Stimulated activated CD8-positive, alpha-beta memory T cell treated with anti-CD3 and anti-CD28 coated beads, Interleukin-15, amount 100 ng/mL, for 48 hours (primary cell): ENCODE results near the gene PANK3.
"Not testable (repeated sequence)": the region's sequence is repeated elsewhere in the genome, so short reads cannot be mapped to it uniquely, and the experiment has no call there.

Experiments
- DNase-seq, 2 donors: peaks; one replicate each; pipeline ENCODE4 v3.0.0-alpha.2; 2020; ENCODE audit warnings: low read depth in 2 of 2

PANK3 gene

DNA sequence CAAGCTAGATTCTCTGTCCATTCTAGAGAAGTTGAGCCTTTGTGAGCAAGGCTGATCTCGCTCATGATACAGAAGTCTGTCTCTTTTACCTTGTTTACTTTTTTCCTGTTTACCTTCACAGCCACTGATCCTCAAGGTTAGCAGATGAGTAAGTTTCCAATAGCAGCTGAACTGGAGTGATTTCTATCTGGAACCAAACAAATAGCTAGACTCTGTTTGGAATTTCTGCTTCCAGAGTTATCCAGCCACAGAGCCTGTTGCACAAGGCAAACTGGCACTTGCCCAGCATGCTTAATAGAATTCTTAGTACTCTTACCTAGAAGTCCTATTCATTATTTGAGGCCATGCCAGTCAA is 12.8 kb upstream of the PANK3 start:
- DNase-seq: no peak

DNA sequence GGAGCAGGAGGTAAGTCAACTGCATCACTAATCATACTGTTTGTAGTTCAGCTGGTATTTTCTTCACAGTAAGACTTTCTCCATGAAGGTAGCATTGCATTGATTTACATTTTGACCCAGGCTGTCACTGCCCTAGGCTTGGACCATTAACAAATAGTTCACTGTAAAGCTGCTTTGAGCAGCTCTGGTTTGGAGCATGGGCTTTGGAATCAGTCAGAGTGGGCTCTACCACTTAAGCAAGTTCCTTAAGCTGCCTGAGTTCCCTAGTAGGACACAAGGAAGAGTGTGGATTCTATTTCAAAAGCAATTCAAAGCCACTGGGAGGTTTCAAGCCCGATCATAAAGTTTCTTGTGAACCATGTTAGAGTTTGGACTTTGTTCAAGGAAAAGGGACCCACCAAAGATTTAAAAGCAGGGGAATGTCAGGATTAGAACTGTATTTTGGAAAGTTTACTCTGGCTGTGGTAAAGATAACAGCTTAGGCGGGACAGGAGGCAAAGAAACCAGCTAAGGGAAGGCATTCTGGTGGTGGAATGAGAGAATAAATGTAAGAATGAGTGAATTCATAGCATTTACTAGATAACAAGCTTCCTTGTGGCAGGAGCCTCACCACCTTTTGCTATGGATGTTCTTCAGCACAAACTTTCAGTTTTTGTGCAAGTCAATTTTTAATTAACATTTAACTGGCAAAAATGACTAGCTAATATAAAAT is 12.3 kb upstream of the PANK3 start:
- DNase-seq: no peak

DNA sequence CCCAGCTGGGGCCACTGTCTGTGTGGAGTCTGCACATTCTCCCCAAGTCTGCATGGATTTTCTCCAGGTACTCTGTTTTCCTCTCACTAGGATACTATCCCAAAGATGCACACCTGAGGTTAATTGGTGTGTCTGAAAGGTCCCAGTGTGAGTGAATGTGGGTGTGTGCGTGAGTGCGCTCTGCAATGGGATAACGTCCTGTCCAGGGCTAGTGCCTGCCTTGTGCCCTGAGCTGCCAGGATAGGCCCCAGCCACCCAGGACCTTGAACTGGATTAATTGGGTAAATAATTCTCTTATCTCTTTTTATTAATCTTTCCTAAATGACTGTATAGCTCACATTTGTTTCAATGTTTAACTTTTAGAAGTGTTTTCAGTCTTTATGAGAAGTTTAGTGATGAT is 11.5 kb upstream of the PANK3 start:
- no peak for DNase-seq

DNA sequence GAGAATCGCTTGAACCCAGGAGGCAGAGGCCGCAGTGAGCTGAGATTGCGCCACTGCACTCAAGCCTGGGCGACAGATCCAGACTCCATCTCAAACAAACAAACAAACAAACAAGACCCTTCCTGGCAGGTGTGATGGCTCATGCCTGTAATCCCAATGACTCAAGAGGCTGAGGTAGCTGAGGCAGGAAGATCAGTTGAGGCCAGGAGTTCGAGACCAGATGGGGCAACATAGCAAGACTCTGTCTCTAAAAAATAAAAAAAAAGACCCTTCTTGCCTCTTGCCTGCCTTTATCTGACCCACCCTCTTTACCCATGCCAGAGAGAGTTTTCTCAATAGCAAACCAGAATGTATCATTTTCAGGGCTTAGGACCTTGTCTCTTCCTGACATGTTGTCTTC is 8.8 kb upstream of the PANK3 start:
- no peak for DNase-seq

DNA sequence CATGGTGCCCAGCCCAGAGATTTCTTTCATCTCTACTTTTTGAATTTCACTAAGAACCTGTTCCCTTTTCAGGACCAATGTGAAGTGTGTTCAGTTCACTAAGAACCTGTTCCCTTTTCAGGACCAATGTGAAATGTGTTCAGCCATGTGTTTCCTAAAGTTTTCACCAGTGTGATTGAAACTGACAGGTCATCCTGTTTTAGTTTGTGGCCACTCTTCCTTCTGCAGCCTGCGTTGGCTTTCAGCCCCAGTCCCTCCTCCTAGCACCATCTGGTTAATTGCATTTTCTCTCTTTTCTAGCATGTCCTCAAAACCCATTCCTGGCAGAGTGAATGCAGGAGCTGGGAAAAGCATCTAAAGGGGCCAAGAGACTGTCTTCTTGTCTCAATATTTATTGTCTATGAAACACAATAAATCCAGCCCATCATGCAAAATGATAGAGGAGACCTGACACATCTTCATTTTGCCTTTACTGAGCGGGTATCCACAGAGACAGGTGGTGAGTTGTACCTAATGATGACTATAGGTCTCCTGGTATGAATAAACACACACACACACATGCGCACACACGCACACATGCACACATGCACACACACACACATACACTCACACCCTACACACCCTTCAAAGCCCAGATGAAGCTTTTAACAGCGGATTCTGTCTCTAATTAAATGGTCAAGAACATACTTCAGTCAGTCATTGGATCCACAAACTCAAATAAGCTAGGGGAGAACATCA is 6.1 kb upstream of the PANK3 start:
- no peak for DNase-seq

DNA sequence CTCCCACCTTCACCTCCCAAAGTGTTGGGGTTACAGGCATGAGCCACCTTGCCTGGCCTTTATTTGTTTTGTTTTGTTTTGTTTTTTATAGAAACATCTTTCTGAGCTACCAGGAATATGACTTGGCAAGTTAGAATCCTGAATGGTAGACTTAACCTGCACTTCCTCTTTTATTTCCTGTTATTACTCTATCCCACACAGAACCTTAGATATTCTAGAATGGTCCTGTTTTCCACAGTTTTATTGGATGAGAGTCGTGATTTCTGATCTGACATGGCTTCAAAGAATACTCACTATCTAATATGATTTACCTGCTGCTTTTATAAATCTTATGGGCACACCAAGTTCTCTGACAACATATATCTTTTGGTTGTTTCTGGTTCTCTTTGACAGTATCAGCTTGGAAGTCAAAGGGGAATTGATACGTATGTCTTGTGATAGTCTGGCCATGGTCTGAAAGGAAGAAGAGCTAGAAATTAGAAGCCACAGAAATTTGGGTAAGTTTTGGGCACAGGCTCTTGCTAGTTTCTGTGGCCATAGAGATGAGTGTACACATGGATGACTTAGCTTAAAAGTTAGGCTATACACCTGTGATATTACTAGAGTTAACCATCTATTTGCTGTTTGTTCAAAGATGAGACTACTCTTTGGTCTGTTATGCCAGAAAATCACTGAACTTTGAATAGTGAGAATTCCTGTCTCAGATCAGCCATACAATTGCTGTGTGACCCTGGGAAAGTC is 4.7 kb upstream of the PANK3 start:
- no peak for DNase-seq

DNA sequence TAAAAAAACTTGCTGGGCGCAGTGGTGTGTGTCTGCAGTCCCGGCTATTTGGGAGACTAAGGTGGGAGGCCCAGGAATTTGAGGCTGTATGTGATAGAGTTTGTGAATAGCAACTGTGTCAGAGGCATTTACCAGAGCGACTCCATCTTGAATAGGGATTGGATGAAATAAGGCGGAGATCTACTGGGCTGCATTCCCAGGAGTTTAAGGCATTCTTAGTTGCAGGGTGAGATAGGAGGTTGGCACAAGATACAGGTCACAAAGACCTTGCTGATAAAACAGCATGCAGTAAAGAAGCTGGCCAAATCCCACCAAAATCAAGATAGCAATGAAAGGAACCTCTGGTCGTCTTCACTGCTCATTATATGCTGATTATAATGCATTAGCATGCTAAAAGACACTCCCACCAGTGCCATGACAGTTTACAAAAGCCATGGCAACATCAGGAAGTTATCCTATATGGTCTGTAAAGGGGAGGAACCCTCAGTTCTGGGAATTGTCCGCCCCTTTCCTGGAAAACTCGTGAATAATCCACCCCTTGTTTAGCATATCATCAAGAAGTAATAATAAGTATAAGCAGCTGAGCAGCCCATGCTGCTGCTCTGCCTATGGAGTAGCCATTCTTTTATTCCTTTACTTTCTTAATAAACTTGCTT is 1.8 kb upstream of the PANK3 start:
- not testable (repeated sequence) for DNase-seq

DNA sequence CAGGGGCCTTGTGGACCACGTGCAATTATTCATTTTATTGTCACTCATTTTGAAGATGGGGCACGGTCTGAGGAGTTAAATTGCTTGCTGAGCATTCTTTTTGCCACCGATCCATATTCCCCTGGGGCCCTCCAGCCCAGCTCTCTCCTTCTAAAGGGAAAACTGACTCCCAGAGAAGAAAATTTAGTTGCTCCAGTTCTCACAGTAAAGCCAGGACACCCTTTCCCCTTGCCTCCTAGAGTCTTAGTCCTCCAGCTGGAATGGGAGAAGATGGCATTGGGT is 1.0 kb upstream of the PANK3 start:
- no peak for DNase-seq

DNA sequence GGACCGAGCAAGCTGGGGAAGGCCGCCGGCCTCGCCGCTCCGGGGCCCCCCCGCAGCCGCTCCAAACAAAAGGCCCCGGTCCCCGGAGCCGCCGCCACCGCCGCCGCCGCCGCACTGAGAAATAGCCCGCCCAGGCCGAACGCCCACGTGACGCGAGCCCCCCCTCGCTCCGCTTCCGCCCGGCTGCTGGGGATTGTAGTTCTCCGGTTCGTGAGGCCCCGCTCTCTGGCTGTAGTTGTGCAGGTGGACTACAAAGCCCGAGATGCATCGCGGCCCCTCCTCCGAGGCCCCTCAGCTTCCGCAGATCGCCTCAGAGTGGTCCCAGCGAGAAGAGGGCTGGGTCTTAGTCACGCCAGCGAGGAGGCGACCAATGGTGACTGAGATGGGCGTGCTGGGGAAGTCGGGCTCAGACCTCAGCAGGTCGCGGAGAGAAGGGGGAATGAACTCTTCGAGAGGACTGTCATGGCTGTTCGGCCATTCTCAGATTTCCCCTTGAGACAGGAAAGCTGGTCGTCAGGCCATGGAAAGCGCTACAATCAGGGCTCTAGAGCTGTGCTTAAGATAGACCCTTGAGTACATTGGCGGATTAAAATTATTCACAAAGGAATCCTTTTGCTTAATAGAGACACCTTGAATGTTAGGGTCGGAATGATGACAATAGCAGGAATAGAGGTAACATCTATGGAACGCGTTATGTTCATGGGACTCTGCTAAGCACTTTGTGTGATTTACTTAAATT is 489 bp upstream of the PANK3 start:
- DNase-seq: peak; percentile 96 to 97

DNA sequence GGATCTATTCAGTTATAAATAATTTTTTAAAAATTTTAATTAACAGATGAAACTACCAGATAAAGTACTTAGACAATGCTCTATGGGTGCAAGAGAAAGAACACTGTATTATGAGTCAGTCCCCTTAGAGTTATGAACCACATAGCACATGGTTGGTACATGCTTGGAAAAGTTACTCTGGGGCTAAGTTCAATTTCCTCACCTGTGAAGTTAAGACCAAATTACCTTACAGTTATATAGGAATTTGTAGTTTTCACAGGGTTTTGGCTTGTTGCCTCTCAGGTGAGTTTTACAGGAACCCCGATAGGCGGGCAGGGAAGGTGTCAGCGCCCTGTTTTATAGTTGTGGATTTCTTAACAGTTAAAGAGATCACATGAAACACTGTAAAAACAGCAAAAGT is 1.2 kb downstream of the PANK3 start:
- DNase-seq: no peak

DNA sequence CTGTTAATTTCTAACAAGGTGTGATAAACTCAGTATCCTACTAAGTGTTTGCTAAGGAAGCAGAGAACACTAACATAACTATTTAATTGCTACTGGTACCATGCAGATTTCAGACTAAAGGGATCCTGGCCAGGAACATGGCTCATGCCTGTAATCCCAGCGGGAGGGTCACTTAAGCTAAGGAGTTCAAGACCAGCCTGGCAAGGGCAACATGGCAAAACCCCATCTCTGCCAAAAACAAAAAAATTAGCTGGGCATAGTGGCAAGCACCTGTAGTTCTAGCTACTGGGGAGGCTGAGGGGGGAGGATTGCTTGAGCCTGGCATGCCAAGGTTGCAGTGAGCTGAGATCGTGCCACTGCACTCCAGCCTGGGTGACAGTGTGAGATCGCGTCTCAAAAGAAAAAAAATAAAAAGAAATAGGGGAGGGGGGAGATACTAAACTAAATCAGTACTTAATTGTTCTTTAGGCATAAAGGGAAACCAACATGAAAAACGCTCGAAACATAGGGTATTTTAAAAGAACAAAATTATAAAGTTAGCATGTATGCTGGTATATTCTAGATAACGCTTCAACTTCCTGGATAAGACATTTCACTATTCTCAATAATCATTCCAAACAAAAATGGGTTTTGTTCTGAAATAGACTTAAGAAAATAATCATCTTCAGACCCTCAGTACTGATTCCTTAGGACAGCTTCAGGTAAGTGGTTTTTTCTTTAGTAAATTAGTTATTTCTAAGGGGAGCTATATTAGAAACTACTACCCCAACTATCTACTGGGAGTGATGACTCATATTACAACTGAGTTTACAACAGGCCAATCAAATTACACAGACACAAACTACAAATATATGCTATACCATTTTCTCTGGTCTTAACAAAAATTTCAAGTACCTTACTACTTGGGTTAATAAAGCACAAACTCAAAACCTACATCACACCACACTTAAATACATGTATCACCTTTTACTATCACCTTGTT is 3.5 kb downstream of the PANK3 start:
- no peak for DNase-seq

DNA sequence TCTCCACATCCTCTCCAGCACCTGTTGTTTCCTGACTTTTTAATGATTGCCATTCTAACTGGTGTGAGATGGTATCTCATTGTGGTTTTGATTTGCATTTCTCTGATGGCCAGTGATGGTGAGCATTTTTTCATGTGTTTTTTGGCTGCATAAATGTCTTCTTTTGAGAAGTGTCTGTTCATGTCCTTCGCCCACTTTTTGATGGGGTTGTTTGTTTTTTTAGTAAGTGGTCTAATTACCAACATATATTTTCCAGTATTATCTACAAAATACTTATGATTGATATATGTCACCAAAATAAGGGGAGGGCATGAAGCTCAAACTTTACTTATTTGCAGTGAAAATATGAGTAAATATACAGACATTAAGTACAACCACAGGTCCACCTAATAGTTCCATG is 5.0 kb downstream of the PANK3 start:
- DNase-seq: not testable (repeated sequence)

DNA sequence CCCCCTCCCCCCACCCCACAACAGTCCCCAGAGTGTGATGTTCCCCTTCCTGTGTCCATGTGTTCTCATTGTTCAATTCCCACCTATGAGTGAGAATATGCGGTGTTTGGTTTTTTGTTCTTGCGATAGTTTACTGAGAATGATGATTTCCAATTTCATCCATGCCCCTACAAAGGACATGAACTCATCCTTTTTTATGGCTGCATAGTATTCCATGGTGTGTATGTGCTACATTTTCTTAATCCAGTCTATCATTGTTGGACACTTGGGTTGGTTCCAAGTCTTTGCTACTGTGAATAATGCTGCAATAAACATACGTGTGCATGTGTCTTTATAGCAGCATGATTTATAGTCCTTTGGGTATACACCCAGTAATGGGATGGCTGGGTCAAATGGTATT is 5.5 kb downstream of the PANK3 start:
- DNase-seq: not testable (repeated sequence)

DNA sequence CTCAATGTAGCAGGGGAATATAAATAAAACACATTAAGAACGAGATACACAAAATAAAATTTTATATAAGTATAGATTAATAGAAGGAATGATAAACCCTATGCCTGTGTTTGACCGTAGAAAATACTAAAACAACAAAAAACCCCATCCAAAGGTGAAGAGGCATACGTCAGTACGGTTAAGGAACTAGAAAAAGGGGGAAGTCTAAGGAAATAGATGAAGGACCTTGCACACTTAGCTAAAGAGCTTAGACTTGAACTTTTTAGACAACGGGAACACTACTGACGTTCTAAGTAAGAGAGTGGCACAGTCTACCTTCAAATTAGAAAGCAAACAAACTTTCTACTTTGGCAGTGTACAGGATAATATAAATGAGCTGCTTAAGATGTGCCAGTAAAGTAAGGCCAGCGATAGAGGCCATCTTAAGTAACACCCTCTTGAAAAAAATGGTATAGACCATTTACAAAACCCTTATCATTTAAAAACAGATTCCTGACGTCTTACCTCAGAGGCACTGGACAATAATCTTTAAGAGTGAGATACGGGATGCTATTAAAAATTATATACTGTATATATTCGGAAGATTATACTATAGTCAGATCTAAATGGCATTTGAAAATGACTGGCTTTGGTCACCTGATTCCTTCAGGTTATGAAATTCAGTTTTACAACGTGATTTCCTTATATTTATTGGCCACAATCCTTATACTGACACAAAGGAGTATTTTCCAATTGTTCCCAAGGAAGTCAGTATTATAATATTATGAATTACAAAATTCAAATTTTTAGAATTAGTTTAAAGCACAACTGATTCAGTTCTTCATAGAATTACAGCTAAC is 8.5 kb downstream of the PANK3 start:
- no peak for DNase-seq

DNA sequence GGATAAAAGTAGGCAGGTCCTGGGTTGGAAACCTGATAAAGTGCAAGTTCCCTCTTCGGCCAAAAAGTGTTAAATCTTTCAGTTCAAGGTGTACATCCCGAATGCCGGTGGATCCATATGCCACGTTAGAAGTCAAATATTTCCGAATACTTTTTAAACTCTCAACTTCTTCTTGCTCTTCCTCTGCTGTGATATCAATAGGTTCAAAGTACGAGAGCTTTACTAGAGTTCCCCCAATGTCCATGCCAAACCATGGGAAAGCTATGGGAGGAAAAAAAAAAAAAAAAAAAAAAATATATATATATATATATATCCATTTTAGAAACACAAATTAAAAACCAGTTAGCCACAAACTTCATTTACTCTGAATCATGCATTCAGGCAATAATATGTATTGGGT is 10.4 kb downstream of the PANK3 start:
- DNase-seq: no peak

DNA sequence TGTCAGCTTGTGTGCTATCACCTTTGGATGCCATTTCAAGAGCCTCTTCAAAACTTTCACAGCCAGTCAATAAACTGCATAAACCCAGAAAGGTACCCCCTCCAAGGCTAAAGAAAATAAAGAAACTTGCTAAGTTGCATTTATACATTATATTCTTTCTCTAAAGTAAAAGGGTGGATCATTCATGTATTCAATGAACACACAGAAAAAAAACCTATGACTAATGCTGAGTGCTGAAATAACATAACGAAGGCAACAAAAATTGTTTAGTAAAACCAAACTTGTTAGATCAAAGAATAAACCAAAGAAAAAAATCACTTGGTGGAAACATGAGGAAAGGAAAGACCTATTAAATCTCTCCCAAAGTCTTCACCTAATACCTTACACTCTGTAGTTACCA is 15.2 kb downstream of the PANK3 start:
- DNase-seq: no peak

DNA sequence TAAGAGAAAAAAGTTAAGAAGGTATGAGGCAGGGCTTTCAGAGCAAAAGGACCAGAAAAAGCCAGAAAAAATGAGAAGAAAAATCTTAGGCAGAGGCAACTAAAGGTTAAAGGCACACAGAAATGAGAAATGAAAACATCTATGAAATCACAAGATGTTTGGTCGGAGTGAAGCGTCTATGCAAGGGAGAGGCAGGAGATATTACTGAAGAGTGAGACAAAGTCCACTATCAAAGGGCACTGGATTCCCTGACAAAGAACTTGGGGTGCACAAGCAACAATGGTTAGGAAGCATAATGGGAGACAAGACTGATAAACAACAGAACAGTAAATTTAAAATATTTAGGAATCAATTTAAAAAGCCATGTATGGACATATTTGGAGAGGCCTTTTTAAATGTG is 16.9 kb downstream of the PANK3 start:
- no peak for DNase-seq

DNA sequence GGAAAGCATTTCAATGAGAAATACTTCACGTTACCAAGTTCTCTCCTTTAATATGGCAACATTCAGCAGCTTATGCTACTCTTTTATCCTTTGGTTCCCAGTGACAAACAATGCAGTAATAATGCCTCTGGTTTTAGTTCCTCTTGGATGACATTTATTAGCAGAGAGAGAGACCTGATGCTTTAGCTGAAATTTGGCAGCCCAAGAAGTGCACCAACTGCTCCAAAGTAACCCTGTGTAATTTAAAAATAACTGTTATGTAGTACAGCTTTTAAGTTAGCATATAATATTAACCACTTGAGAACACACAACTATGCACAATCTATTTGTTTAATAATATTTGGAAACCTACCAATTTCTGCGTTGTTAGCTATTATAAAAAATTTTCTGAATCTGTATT is 21.8 kb downstream of the PANK3 start:
- no peak for DNase-seq

DNA sequence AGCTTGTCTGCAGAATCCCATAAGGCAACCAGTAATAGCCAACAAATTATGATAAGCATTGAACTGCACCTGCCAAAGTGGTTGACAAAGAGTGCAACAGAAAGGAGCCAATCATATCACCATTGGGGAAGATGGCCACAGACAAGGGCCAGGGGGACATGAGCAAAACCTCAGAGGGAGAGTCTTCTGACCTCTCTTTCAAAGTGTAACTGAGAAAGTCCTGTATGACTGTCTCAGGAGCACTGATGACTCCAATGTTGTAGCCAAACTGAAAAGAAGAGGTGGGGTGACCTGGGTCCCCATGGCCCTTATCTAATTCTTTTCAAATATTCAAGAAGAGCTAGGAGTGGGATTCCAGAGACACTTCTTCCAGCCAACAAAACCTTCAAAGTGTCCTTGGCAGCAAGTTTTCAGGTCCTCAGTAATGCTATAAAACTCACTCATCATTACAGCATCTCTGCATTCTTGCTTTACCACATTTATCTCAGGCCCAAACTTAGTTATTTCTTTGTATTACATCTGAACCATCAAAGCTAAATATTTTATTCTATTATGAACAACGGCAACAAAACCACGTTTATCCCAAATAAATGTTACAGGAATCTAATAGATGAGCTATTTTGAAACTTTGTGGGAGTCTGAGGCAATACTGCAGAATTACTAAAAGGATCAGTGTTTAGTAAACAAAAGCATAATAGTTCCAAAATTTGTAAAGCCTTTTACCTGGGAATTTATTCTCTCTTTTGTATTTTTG is 25.6 kb downstream of the PANK3 start:
- DNase-seq: no peak
